ENCODE results near the gene PPP5C. TPM values are rescaled to one million over a fixed set of nuclear protein-coding genes. Genes with fewer than 3 reads are reported as not detected.

The PPP5C gene
- total RNA-seq, 1 donor from 2014 or later: 86.0 TPM

DNA sequence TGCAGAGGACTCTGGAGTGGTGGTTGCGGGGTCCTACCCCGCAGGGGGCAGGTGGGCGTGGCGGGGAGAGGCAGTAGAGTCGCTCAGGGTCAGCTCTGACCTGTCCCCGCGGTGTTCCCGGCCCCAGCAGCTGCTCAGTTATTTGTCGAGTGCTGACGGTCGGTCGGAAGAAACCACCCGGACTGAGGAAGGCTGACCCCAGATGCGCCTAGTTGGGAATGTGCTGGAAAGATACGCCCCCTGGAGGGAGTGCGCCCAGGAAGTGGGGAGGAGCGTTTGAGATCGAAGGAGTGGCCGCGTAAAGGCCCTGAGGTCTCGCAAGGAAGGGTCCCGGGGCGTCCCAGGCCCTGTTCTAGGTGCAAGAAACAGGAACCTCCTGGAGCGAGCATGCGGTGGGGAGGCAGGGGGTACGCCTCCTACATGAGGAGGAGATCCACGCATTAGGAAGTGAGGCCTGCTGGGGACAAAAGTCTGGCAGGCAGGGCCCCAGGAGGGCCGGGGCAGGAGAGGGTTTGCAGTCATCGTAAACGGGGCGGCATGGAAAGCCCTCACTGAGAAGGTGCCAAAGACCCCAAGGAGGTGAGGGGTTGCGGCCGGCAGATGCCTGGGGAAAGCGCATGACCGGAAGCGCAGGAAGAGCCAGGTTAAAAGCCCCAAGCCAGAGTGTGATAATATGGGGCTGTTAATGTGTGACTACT, 57.3 kb downstream of the PPP5C start:
- H3K36me3 Mint-ChIP-seq (ENCODE audit: unreplicated experiment): peaks cover 5% of the 10 kb centered on the region

DNA sequence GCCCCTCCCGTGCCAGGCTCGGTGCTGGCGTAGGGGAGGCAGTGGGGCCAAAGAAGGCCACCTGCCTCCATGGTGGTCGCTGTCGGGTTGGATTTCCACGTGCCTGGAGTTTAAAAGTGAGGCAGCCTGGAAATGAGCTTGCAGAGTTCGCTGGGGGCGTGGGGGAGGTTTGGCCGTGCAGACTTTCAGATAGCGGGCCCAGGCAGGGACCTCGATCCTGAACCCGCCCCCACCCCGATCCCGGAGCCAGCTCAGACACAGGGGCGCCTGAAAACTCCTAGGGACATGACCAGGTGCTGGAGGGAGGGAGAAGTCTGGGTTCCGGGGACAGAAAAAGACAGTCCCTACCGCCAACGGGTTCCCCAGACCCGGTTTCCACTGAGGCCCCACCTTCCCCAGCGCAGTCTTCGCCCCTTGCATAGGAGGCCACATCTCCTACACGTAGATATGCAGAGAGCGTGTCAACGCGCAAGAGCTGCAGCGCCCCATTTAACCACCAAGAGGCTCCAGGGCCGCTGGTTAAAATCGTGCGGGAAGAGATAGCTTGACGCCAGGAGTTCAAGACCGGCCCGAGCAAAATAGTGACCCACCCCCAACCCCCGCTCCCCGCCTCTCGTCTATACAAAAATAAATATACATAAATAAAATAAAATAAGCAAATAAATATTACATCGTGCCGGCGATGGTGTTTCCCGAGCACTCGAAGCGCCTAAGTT, 58.0 kb downstream of the PPP5C start:
- peaks cover 3% of the 10 kb centered on the region for H3K27me3 Mint-ChIP-seq (ENCODE audit: unreplicated experiment)
- peaks cover 5% of the 10 kb centered on the region for H3K36me3 Mint-ChIP-seq (ENCODE audit: unreplicated experiment)
- H3K4me3 Mint-ChIP-seq (ENCODE audit: unreplicated experiment): no peak overlapping the region
- H3K27ac Mint-ChIP-seq (ENCODE audit: unreplicated experiment): peak overlapping the region; percentile 38
- H3K9me3 Mint-ChIP-seq (ENCODE audit: unreplicated experiment): no peaks in the 10 kb centered on the region
- peaks cover 32% of the 10 kb centered on the region for H3K4me1 Mint-ChIP-seq (ENCODE audit: unreplicated experiment)
- DNase-seq (ENCODE audit: extremely low spot score, unreplicated experiment): no peak
- TF ChIP-seq, protein P1, sequence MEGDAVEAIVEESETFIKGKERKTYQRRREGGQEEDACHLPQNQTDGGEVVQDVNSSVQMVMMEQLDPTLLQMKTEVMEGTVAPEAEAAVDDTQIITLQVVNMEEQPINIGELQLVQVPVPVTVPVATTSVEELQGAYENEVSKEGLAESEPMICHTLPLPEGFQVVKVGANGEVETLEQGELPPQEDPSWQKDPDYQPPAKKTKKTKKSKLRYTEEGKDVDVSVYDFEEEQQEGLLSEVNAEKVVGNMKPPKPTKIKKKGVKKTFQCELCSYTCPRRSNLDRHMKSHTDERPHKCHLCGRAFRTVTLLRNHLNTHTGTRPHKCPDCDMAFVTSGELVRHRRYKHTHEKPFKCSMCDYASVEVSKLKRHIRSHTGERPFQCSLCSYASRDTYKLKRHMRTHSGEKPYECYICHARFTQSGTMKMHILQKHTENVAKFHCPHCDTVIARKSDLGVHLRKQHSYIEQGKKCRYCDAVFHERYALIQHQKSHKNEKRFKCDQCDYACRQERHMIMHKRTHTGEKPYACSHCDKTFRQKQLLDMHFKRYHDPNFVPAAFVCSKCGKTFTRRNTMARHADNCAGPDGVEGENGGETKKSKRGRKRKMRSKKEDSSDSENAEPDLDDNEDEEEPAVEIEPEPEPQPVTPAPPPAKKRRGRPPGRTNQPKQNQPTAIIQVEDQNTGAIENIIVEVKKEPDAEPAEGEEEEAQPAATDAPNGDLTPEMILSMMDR (IDR thresholded peaks at IDR 0.05): no peak

More for the DNA sequence above, 57.3 kb downstream of the PPP5C start:
- Mint-ChIP-seq H3K9me3 (ENCODE audit: unreplicated experiment) (no peaks in the 10 kb centered on the region), H3K27me3 (ENCODE audit: unreplicated experiment) (peaks cover 3% of the 10 kb centered on the region), H3K4me3 (ENCODE audit: unreplicated experiment) (peak overlapping the region; percentile 55), H3K4me1 (ENCODE audit: unreplicated experiment) (peaks cover 28% of the 10 kb centered on the region), H3K27ac (ENCODE audit: unreplicated experiment) (peak overlapping the region; percentile 38)
- no peak for DNase-seq (ENCODE audit: extremely low spot score, unreplicated experiment)
- TF ChIP-seq, protein P1 (IDR thresholded peaks at IDR 0.05): peak; percentile 27

GRCh38 chr19:46406976-46407375, 60.1 kb downstream of the PPP5C start:
- H3K4me3 Mint-ChIP-seq (ENCODE audit: unreplicated experiment): no peak overlapping the region
- no peak for DNase-seq (ENCODE audit: extremely low spot score, unreplicated experiment)

GRCh38 chr19:46407856-46408663, 61.2 kb downstream of the PPP5C start:
- H3K9me3 Mint-ChIP-seq (ENCODE audit: unreplicated experiment): no peaks in the 10 kb centered on the region
- peaks cover 18% of the 10 kb centered on the region for H3K36me3 Mint-ChIP-seq (ENCODE audit: unreplicated experiment)
- TF ChIP-seq, protein P1 (IDR thresholded peaks at IDR 0.05): no peak
- no peak for DNase-seq (ENCODE audit: extremely low spot score, unreplicated experiment)
- H3K4me1 Mint-ChIP-seq (ENCODE audit: unreplicated experiment): peaks cover 57% of the 10 kb centered on the region
- H3K4me3 Mint-ChIP-seq (ENCODE audit: unreplicated experiment): no peak overlapping the region
- peaks cover 3% of the 10 kb centered on the region for H3K27me3 Mint-ChIP-seq (ENCODE audit: unreplicated experiment)
- peak overlapping the region; percentile 53 for H3K27ac Mint-ChIP-seq (ENCODE audit: unreplicated experiment)

More at GRCh38 chr19:46406976-46407375, 60.1 kb downstream of the PPP5C start:
- TF ChIP-seq, protein P1 (IDR thresholded peaks at IDR 0.05): no peak
- Mint-ChIP-seq H3K9me3 (ENCODE audit: unreplicated experiment) (no peaks in the 10 kb centered on the region), H3K36me3 (ENCODE audit: unreplicated experiment) (peaks cover 12% of the 10 kb centered on the region), H3K27me3 (ENCODE audit: unreplicated experiment) (peaks cover 3% of the 10 kb centered on the region), H3K27ac (ENCODE audit: unreplicated experiment) (no peak overlapping the region), H3K4me1 (ENCODE audit: unreplicated experiment) (peaks cover 51% of the 10 kb centered on the region)
